Spleen (tissue), 11 donors: ENCODE measurements around the gene HIVEP3. TPM values are rescaled to one million over a fixed set of nuclear protein-coding genes. Genes with fewer than 3 reads are reported as not detected.

ENCODE experiments used
- DNase-seq: peaks from one replicate; pipeline ENCODE4 v3.0.0-alpha.2; 2020
- H3K27ac ChIP-seq, 8 donors: fragments of 200-600 bp; sonication (generic) in 7 of 8; 1 replicate in 4 of 8; 2 replicates in 4 of 8; pipeline versions ENCODE4 v1.5.0 to v1.8.0; 2016 to 2021; ENCODE audit warnings: inconsistent platforms in 4 of 8, mild to moderate bottlenecking in 4 of 8, moderate library complexity in 1 of 8
- H3K27me3 ChIP-seq, 7 donors: fragments of 200-600 bp; sonication (generic) in 6 of 7; replicated peaks in 1 of 7; 1 replicate in 4 of 7; 2 replicates in 3 of 7; pipeline versions ENCODE4 v1.5.0 to v1.8.0; 2016 to 2021; ENCODE audit warnings: inconsistent platforms in 3 of 7, mild to moderate bottlenecking in 1 of 7
- H3K36me3 ChIP-seq, 6 donors: fragments of 200-600 bp; sonication (generic) in 5 of 6; 1 replicate in 4 of 6; 2 replicates in 2 of 6; pipeline versions ENCODE4 v1.5.0 to v1.8.0; 2016 to 2021; ENCODE audit warnings: inconsistent platforms in 2 of 6
- H3K4me1 ChIP-seq, 6 donors: fragments of 200-600 bp; sonication (generic) in 5 of 6; 1 replicate in 3 of 6; 2 replicates in 3 of 6; pipeline versions ENCODE4 v1.5.0 to v1.8.0; 2016 to 2021; ENCODE audit warnings: inconsistent platforms in 3 of 6
- H3K4me3 ChIP-seq, 8 donors: fragments of 200-600 bp; sonication (generic) in 7 of 8; 1 replicate in 4 of 8; 2 replicates in 4 of 8; pipeline versions ENCODE4 v1.5.0 to v1.8.0; 2016 to 2021; ENCODE audit warnings: inconsistent platforms in 4 of 8, mild to moderate bottlenecking in 4 of 8, moderate library complexity in 2 of 8
- H3K9me3 ChIP-seq, 8 donors: fragments of 200-600 bp; sonication (generic) in 7 of 8; 1 replicate in 4 of 8; 2 replicates in 4 of 8; pipeline versions ENCODE4 v1.5.0 to v1.8.0; 2016 to 2021; ENCODE audit warnings: inconsistent platforms in 4 of 8
- CTCF ChIP-seq, 11 experiments: fragments of 200-600 bp in 7 of 11; fragments of 450-650 bp in 4 of 11; sonication (generic) in 4 of 11; IDR thresholded peaks in 8 of 11; conservative IDR thresholded peaks in 3 of 11; 1 replicate in 7 of 11; 2 replicates in 4 of 11; pipeline versions ENCODE4 v1.4.0 to v1.8.0; 2016 to 2021; ENCODE audit warnings: antibody characterized with exemption in 11 of 11, inconsistent platforms in 4 of 11, mild to moderate bottlenecking in 1 of 11
- POLR2A ChIP-seq, 3 donors: fragments of 450-650 bp; IDR thresholded peaks; one replicate each; pipeline ENCODE4 v1.5.1; 2017; ENCODE audit warnings: antibody characterized with exemption in 3 of 3, mild to moderate bottlenecking in 1 of 3
- POLR2AphosphoS5 ChIP-seq, 3 donors: sonication (generic); formaldehyde crosslinking; IDR thresholded peaks; one replicate each; pipeline ENCODE4 v1.5.1; 2017; ENCODE audit warnings: antibody characterized with exemption in 3 of 3
- WGBS, 5 donors: extraction: QIAGEN DNeasy Blood & Tissue Kit in 3 of 5; methylation state at CpG; one replicate each; pipeline versions ENCODE4 v1.1.5 to v1.1.7; 2013 to 2018; 5-methylcytosine and 5-hydroxymethylcytosine counted together
- intact Hi-C: fragments of 100-400 bp; cut with DNase I; formaldehyde crosslinking; loops from one replicate; pipeline ENCODE4 v1.15.0; 2023; ENCODE audit warnings: low total_unique reads
- polyA plus RNA-seq, 3 donors: library from polyadenylated mRNA; stranded (reverse); fragments of 200-250 nt; gene quantifications; one replicate each; pipeline ENCODE4 v1.2.1, GENCODE V29; 2013
- total RNA-seq, 7 donors: library from RNA; depleted of rRNA in 3 of 7; stranded (reverse); fragments of >200 nt in 3 of 7; fragmentation: NEBNext Ultra II Directional in 4 of 7; extraction: Animal tissue kit (Norgen Biotek cat#: 25700) in 4 of 7; gene quantifications; one replicate each; pipeline versions ENCODE4 v1.1.0 to v1.2.1, GENCODE V29; 2016 to 2021
- donor health status: healthy with polysubstance abuse.
- donor health status: DM: no; HTN: no; CAD: no; lungs with moderate emphysema.
- donor health status: DM: no; HTN: no; CAD: no.
- donor health status: Bipolar disorder and iron deficiency.
- donor health status: healthy.
- donor health status: DM: no; HTN: no; CAD: no.
- donor health status: DM: yes; HTN: yes; CAD: no.

The HIVEP3 gene
- total and polyA plus RNA-seq, 10 donors: 2.4 to 21.2 (median 8.2) TPM

- Histone ChIP-seq H3K36me3 (no peaks in the 10 kb centered on the region), H3K9me3 (no peaks in the 10 kb centered on the region), H3K27ac (no peak overlapping the region), H3K4me3 (peak overlapping the region in 7 of 8 donors; percentile 49 to 85 (median 65)), H3K27me3 (peaks cover 0 to 5% (median 0%) of the 10 kb centered on the region in 7 donors), H3K4me1 (peaks cover 0 to 80% (median 49%) of the 10 kb centered on the region in 6 donors)
- intact Hi-C loops: no loop called here
- TF ChIP-seq POLR2A (IDR thresholded peaks at IDR 0.05) (no peak), POLR2AphosphoS5 (IDR thresholded peaks at IDR 0.05) (no peak), CTCF (IDR thresholded peaks at IDR 0.05 in 8 of 11, conservative IDR thresholded peaks at IDR 0.05 in 3 of 11) (no peak)
- no peak for DNase-seq
- WGBS, 5 donors: 51 to 66% (median 60%) methylated on average over 5 of the region's 5 CpGs
These were observed 257.9 kb downstream of the HIVEP3 start for GRCh38 chr1:41660570-41661427.

GRCh38 chr1:41659903-41660302 lies 258.8 kb downstream of the HIVEP3 start:
- no peak overlapping the region for H3K4me3 ChIP-seq
- H3K4me1 ChIP-seq: peaks cover 0 to 79% (median 49%) of the 10 kb centered on the region in 6 donors
- intact Hi-C loops: no loop called here
- DNase-seq: no peak
- H3K36me3 ChIP-seq: no peaks in the 10 kb centered on the region
- no peaks in the 10 kb centered on the region for H3K9me3 ChIP-seq
- no peak overlapping the region for H3K27ac ChIP-seq
- 88 to 93% (median 90%) methylated on average over 5 of the region's 5 CpGs for WGBS, 5 donors
- TF ChIP-seq POLR2A (IDR thresholded peaks at IDR 0.05) (no peak), POLR2AphosphoS5 (IDR thresholded peaks at IDR 0.05) (no peak), CTCF (IDR thresholded peaks at IDR 0.05 in 8 of 11, conservative IDR thresholded peaks at IDR 0.05 in 3 of 11) (no peak)
- peaks cover 0 to 5% (median 0%) of the 10 kb centered on the region in 7 donors for H3K27me3 ChIP-seq

- no peak for DNase-seq
- peaks cover 0 to 5% (median 0%) of the 10 kb centered on the region in 7 donors for H3K27me3 ChIP-seq
- H3K36me3 ChIP-seq: no peaks in the 10 kb centered on the region
- 80 to 91% (median 88%) methylated on average over 2 of the region's 2 CpGs for WGBS, 5 donors
- TF ChIP-seq CTCF (IDR thresholded peaks at IDR 0.05 in 8 of 11, conservative IDR thresholded peaks at IDR 0.05 in 3 of 11) (no peak), POLR2A (IDR thresholded peaks at IDR 0.05) (no peak), POLR2AphosphoS5 (IDR thresholded peaks at IDR 0.05) (no peak)
- no peaks in the 10 kb centered on the region for H3K9me3 ChIP-seq
- no peak overlapping the region for H3K4me3 ChIP-seq
- H3K27ac ChIP-seq: no peak overlapping the region
- intact Hi-C loops: no loop called here
- H3K4me1 ChIP-seq: peaks cover 0 to 79% (median 49%) of the 10 kb centered on the region in 6 donors
These were observed 259.6 kb downstream of the HIVEP3 start for GRCh38 chr1:41659159-41659495.

DNA sequence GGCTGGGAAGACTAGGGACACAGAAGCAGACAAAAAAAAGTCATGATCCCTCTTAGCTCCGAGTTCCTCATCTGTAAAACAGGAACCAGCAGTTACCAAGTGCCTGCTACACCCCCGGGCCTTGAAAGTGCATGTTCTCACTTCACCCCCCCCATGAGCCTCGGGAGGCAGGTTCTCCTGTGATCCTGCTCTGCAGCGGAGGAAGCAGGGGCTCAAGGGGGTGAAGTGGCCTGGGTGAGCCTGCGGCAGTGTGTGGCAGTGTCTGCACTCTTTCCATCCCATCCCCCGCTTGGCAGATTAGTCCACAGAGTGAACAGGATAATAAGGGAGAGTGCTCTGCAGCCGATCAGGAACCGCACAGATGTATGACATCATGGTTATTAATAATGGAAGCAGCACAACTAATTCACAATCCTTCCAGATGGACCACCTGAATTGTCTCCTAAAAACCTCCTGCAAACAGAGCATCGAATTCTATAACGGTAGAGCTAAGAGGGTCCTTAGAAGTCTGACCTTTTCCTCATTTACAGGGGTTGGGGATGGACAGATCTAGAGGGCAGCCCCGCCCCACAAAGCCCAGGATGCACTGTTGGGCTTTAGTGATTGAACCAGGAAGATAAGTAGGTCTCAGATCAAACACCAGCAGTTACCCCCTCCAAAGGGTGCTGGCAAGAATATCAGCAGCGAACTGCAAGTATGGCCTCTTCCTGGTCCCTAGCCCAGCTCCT lies 260.1 kb downstream of the HIVEP3 start:
- H3K27ac ChIP-seq: no peak overlapping the region
- peaks cover 0 to 75% (median 47%) of the 10 kb centered on the region in 6 donors for H3K4me1 ChIP-seq
- no peaks in the 10 kb centered on the region for H3K9me3 ChIP-seq
- intact Hi-C loops: no loop called here
- H3K4me3 ChIP-seq: no peak overlapping the region
- no peak for TF ChIP-seq POLR2AphosphoS5 (IDR thresholded peaks at IDR 0.05)
- TF ChIP-seq CTCF (IDR thresholded peaks at IDR 0.05 in 8 of 11, conservative IDR thresholded peaks at IDR 0.05 in 3 of 11): no peak
- TF ChIP-seq POLR2A (IDR thresholded peaks at IDR 0.05): no peak
- no peaks in the 10 kb centered on the region for H3K36me3 ChIP-seq
- no peak for DNase-seq
- WGBS, 5 donors: 61 to 69% (median 62%) methylated on average over 12 of the region's 12 CpGs
- peaks cover 0 to 5% (median 0%) of the 10 kb centered on the region in 7 donors for H3K27me3 ChIP-seq
